Measurements from ENCODE around the gene OR8K1.

The OR8K1 gene

DNA sequence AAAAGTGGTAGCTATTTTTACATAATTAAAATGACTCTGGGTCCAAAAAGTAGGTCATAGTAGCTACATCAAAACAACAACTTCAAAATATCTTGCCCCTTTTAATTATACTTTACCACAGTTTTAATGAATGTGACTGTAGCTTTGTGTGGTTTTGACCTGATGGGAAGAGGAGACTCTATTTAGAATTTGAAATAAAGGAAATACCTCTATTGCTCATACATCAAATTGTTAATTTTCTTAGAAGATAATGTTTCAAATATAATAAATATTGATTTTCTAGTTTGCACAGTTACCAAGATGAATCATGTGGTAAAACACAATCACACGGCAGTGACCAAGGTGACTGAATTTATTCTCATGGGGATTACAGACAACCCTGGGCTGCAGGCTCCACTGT, at the start of gene OR8K1:
Gene OR8K1 (plus strand): TSS at position 301 of the 400 bp plus-strand sequence. CDS start 0 bp downstream, at position 301.
- H3K4me3 ChIP-seq (ENCODE audit: control insufficient read depth, low read depth, low read length): no peak within 1 kb of the TSS
- TF ChIP-seq, protein P1, sequence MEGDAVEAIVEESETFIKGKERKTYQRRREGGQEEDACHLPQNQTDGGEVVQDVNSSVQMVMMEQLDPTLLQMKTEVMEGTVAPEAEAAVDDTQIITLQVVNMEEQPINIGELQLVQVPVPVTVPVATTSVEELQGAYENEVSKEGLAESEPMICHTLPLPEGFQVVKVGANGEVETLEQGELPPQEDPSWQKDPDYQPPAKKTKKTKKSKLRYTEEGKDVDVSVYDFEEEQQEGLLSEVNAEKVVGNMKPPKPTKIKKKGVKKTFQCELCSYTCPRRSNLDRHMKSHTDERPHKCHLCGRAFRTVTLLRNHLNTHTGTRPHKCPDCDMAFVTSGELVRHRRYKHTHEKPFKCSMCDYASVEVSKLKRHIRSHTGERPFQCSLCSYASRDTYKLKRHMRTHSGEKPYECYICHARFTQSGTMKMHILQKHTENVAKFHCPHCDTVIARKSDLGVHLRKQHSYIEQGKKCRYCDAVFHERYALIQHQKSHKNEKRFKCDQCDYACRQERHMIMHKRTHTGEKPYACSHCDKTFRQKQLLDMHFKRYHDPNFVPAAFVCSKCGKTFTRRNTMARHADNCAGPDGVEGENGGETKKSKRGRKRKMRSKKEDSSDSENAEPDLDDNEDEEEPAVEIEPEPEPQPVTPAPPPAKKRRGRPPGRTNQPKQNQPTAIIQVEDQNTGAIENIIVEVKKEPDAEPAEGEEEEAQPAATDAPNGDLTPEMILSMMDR (IDR thresholded peaks at IDR 0.05; ENCODE audit: control insufficient read depth, insufficient read depth, low read depth, low read length, missing control alignments): no peak
- DNase-seq (ENCODE audit: low read depth): no peak

DNA sequence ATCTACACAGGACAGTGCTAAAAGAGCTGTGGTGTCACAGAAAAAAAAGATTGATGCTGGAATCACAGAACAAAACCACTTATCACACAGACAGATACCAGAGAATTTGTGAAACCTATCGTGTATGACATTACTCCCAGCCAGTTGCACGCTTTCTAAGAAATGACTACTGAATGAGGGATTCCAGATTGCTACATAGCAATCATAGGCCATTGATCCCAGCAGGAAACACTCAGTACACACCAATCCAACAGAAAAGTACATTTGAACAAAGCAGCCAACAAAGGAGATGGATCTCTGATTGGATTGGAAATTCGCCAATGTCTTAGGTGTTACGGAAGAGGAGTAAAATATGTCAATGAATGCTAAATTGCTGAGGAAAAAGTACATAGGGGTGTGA, 48.9 kb upstream of the OR8K1 start:
- no peak for DNase-seq (ENCODE audit: low read depth)
- TF ChIP-seq, protein P1 (IDR thresholded peaks at IDR 0.05; ENCODE audit: control insufficient read depth, insufficient read depth, low read depth, low read length, missing control alignments): no peak
- no peak overlapping the region for H3K4me3 ChIP-seq (ENCODE audit: control insufficient read depth, low read depth, low read length)

DNA sequence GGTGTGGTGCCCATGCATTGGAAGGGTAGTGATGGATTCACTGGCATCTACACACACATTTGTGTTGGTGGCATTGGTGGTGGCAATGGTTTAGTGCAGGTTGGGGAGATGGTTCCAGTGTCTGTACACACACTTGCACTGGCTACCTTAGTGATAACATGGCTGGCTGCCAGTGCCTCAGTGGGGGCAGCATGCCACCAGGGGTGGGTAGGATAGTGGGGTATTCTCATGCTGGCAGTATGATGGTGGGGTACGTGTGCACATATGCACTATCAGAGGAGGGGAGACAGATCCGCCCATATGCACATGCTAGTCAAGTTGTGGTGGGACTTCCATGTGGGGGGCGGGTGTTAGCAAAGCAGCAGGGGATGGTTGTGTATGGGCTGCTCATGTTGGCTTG, 38.0 kb upstream of the OR8K1 start:
- no peak for DNase-seq (ENCODE audit: low read depth)
- TF ChIP-seq, protein P1 (IDR thresholded peaks at IDR 0.05; ENCODE audit: control insufficient read depth, insufficient read depth, low read depth, low read length, missing control alignments): no peak
- no peak overlapping the region for H3K4me3 ChIP-seq (ENCODE audit: control insufficient read depth, low read depth, low read length)

DNA sequence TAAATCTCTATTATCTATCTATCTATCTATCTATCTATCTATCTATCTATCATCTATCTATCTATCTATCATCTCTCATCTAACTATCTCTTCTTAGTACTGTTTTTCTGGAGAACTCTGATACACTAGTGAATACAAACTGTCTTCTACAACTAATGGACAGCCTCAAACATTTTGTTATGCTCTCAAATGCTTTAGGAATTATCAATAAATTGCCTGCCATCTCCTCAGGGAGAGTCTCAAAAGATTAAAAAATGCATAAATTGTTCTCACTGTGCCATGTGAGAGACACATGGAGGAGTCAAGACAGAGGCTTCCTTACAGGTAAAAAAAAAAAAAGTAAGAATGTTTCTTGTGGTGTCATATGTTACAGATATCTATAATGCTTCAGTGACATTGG, 31.0 kb upstream of the OR8K1 start, which contains the start of gene OR8K3:
Gene OR8K3 (plus strand): TSS at position 301 of the 400 bp plus-strand sequence. CDS start 3,163 bp downstream, outside the sequence.
- TF ChIP-seq, protein P1 (IDR thresholded peaks at IDR 0.05; ENCODE audit: control insufficient read depth, insufficient read depth, low read depth, low read length, missing control alignments): no peak
- no peak for DNase-seq (ENCODE audit: low read depth)
- no peak within 1 kb of the TSS for H3K4me3 ChIP-seq (ENCODE audit: control insufficient read depth, low read depth, low read length)

DNA sequence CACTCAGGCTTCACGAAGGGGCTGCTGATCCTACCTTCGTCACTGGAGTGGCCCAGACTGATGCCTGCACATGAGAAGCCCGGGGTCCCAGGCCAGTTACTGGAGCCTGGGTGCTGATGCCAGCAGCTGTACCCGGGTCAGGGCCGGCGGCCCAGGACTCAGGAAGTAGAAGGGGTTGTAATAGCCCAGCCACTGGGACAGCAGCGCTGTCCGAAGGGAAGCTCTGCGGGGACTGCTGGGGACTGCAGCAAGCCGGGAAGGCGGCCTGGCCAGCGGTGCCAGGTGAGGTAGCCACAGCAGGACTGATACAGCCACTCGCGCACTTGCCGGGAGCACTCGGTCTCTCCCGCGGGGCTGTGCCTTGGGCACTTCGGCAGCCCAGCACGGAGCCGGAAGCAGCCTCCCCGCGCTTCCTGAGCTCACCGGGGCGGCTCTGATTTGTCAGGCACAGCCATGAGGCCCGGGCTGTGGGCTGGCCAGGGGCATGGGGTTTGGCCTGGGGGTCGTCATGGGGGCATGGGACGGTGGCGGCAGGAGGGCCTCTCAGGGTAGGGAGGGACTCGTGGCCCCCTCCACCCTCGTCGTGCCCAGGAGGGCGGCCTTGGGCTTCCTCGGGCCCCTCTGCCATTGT, 13.9 kb upstream of the OR8K1 start:
- H3K4me3 ChIP-seq (ENCODE audit: control insufficient read depth, low read depth, low read length): no peak overlapping the region
- TF ChIP-seq, protein P1 (IDR thresholded peaks at IDR 0.05; ENCODE audit: control insufficient read depth, insufficient read depth, low read depth, low read length, missing control alignments): no peak
- DNase-seq (ENCODE audit: low read depth): no peak

DNA sequence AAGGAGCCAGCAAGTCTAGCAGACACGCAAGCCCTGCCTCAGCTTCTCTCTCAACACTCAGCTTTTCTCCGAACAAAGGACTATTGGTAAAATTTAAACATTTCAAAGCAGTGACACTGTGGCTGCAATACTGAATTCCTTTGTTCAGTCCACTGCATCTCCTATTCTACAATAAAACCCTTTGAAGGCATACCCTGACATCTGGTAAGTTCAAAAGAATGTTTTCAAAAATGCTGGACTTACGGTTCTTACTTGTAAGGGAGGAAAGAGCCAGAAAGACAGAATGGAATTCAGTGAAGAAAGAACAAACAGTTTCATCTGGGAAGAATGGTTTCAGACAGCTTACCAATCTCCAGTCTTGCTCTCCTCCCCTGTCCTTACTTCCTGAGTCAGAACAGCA, 12.7 kb upstream of the OR8K1 start:
- H3K4me3 ChIP-seq (ENCODE audit: control insufficient read depth, low read depth, low read length): no peak overlapping the region
- DNase-seq (ENCODE audit: low read depth): no peak
- TF ChIP-seq, protein P1 (IDR thresholded peaks at IDR 0.05; ENCODE audit: control insufficient read depth, insufficient read depth, low read depth, low read length, missing control alignments): no peak

Data from AG09309 (cell line).